ENCODE results near the gene EHHADH. TPM values are rescaled to one million over a fixed set of nuclear protein-coding genes. Genes with fewer than 3 reads are reported as not detected.
A peak's percentile ranks its signal among the peaks of the same experiment; 100 is the strongest.

Gene EHHADH
- polyA plus RNA-seq, 2 of the 4 experiments (the other 2 are of a cell fraction) = 5.4 to 7.7 TPM

GRCh38 chr3:185216607-185216958 lies 37.3 kb downstream of the EHHADH start:
- POLR2A ChIA-PET = no interaction called here

DNA sequence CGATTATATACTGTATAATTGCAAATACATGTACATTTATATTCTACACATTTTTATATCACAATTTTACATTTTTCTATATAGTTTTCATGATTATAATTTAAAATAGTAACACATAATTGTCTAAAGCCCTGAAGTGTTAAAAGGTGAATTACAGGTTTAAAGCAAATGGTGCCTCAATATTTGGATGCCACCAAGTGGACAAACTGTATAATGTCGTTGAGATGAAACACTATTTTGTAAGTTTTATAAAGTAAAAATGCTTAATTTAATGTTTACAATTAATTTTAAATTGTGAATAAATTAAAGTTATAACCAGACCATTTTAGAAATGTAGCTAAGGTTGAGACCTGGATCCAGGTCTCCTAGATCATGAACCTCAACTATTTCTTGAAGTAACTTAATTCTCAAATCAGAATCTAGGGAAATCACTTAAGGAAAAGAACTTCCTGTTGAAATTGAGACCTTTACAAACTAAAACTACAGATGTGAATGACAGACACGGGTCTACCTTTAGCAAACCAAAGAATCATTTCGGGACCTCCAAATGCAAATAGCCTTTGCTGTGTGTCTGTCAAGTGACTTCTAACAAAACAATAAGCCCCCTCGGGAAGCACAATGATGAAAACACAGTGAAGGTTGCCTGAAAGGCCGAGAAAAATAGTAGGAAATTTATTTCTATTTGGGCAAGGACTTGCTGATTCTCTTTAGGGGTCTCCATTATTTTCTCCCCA lies 37.8 kb downstream of the EHHADH start:
- DNase-seq (ENCODE audit: low read depth in 1 of 2, low spot score in 1 of 2) = peak in 1 of 2 experiments; percentile 14
- TF ChIP-seq RAD21 (conservative IDR thresholded peaks at IDR 0.05 in 1 of 2, IDR thresholded peaks at IDR 0.05 in 1 of 2) = peak; percentile 55 to 60; a peak in 4 of 5 replicates
- TF ChIP-seq, protein P1, sequence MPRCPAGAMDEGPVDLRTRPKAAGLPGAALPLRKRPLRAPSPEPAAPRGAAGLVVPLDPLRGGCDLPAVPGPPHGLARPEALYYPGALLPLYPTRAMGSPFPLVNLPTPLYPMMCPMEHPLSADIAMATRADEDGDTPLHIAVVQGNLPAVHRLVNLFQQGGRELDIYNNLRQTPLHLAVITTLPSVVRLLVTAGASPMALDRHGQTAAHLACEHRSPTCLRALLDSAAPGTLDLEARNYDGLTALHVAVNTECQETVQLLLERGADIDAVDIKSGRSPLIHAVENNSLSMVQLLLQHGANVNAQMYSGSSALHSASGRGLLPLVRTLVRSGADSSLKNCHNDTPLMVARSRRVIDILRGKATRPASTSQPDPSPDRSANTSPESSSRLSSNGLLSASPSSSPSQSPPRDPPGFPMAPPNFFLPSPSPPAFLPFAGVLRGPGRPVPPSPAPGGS (IDR thresholded peaks at IDR 0.05) = no peak
- TF ChIP-seq, protein P2, sequence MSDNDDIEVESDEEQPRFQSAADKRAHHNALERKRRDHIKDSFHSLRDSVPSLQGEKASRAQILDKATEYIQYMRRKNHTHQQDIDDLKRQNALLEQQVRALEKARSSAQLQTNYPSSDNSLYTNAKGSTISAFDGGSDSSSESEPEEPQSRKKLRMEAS (IDR thresholded peaks at IDR 0.05) = no peak
- no peak for TF ChIP-seq POLR2A (IDR thresholded peaks at IDR 0.05; ENCODE audit: low read length)
- TF ChIP-seq, protein P3, sequence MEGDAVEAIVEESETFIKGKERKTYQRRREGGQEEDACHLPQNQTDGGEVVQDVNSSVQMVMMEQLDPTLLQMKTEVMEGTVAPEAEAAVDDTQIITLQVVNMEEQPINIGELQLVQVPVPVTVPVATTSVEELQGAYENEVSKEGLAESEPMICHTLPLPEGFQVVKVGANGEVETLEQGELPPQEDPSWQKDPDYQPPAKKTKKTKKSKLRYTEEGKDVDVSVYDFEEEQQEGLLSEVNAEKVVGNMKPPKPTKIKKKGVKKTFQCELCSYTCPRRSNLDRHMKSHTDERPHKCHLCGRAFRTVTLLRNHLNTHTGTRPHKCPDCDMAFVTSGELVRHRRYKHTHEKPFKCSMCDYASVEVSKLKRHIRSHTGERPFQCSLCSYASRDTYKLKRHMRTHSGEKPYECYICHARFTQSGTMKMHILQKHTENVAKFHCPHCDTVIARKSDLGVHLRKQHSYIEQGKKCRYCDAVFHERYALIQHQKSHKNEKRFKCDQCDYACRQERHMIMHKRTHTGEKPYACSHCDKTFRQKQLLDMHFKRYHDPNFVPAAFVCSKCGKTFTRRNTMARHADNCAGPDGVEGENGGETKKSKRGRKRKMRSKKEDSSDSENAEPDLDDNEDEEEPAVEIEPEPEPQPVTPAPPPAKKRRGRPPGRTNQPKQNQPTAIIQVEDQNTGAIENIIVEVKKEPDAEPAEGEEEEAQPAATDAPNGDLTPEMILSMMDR (IDR thresholded peaks at IDR 0.05) = peak; percentile 57
- TF ChIP-seq HOXB5 (CRISPR knock-in tag; IDR thresholded peaks at IDR 0.05) = no peak
- no peak for TF ChIP-seq CBX2 (IDR thresholded peaks at IDR 0.05; ENCODE audit: borderline replicate concordance, low read depth)
- no peak for TF ChIP-seq RFX5 (IDR thresholded peaks at IDR 0.05)
- TF ChIP-seq RARB (CRISPR knock-in tag; IDR thresholded peaks at IDR 0.05) = no peak
- no peak for TF ChIP-seq ESRRA (IDR thresholded peaks at IDR 0.05; ENCODE audit: borderline replicate concordance, low read length)
- TF ChIP-seq MYC (IDR thresholded peaks at IDR 0.05; ENCODE audit: borderline replicate concordance, low read length) = no peak
- TF ChIP-seq EP300 (IDR thresholded peaks at IDR 0.05) = no peak
- no peak for TF ChIP-seq HEYL (CRISPR knock-in tag; IDR thresholded peaks at IDR 0.05)
- TF ChIP-seq SMC3 (IDR thresholded peaks at IDR 0.05) = no peak

More at GRCh38 chr3:185216607-185216958, 37.3 kb downstream of the EHHADH start:
- FAIRE-seq (no peak), ATAC-seq (no peak), DNase-seq (ENCODE audit: low read depth in 1 of 2, low spot score in 1 of 2) (no peak)
- no peak overlapping the region for H3K4me2 ChIP-seq
- CTCF ChIA-PET = interaction anchor here (0.6 to 1.9 kb wide), 3 partner anchors 9 to 348 kb away, joined by 3 to 8 read pairs (median 3); no protein-coding TSS in a partner anchor
- TF ChIP-seq NPAS2 (CRISPR knock-in tag; IDR thresholded peaks at IDR 0.05; ENCODE audit: borderline replicate concordance) (no peak), ZNF302 (CRISPR knock-in tag; IDR thresholded peaks at IDR 0.05) (no peak), GATA3 (IDR thresholded peaks at IDR 0.05; ENCODE audit: borderline replicate concordance) (no peak), NR3C1 (IDR thresholded peaks at IDR 0.05) (no peak), ZFP36 (IDR thresholded peaks at IDR 0.05; ENCODE audit: borderline replicate concordance, partially characterized antibody) (no peak), SREBF2 (IDR thresholded peaks at IDR 0.05) (no peak), PHF8 (IDR thresholded peaks at IDR 0.05; ENCODE audit: borderline replicate concordance, low read depth) (no peak), FOSB (CRISPR knock-in tag; IDR thresholded peaks at IDR 0.05) (no peak), ATOH8 (CRISPR knock-in tag; IDR thresholded peaks at IDR 0.05; ENCODE audit: low read depth) (no peak), USF2 (IDR thresholded peaks at IDR 0.05) (no peak), EHMT2 (IDR thresholded peaks at IDR 0.05; ENCODE audit: low read depth) (no peak), HMGXB4 (CRISPR knock-in tag; IDR thresholded peaks at IDR 0.05; ENCODE audit: borderline replicate concordance) (no peak), RNF2 (IDR thresholded peaks at IDR 0.05; ENCODE audit: borderline replicate concordance, low read depth) (no peak), ZC3H11A (IDR thresholded peaks at IDR 0.05) (no peak), RARB (CRISPR knock-in tag; IDR thresholded peaks at IDR 0.05) (no peak), MAZ (IDR thresholded peaks at IDR 0.05; ENCODE audit: borderline replicate concordance, low read depth, low read length) (no peak), RFX5 (IDR thresholded peaks at IDR 0.05) (no peak)
- TF ChIP-seq, protein P4, sequence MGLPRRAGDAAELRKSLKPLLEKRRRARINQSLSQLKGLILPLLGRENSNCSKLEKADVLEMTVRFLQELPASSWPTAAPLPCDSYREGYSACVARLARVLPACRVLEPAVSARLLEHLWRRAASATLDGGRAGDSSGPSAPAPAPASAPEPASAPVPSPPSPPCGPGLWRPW (IDR thresholded peaks at IDR 0.05) = no peak
- H3K4me3 ChIP-seq = no peak overlapping the region
- WGBS (ENCODE audit: missing lambda C conversion rate) = 78% methylated on average over 3 of the region's 3 CpGs
- H3K27ac ChIP-seq = no peak overlapping the region
- no peaks in the 10 kb centered on the region for H3K9me3 ChIP-seq
- no peaks in the 10 kb centered on the region for H3K4me1 ChIP-seq

More for the DNA sequence above, 37.8 kb downstream of the EHHADH start:
- CTCF ChIA-PET = interaction anchor here (0.6 to 1.9 kb wide), 3 partner anchors 9 to 347 kb away, joined by 3 to 8 read pairs (median 3); no protein-coding TSS in a partner anchor
- ATAC-seq = no peak
- Histone ChIP-seq H3K9me3 (no peaks in the 10 kb centered on the region), H3K4me1 (no peaks in the 10 kb centered on the region), H3K4me3 (no peak overlapping the region), H3K4me2 (no peak overlapping the region), H3K27ac (no peak overlapping the region)
- 15% methylated on average over 6 of the region's 6 CpGs for WGBS (ENCODE audit: missing lambda C conversion rate)
- POLR2A ChIA-PET = no interaction called here
- no peak for FAIRE-seq
